Measurements from ENCODE around the gene STPG3. TPM values are rescaled to one million over a fixed set of nuclear protein-coding genes. Genes with fewer than 3 reads are reported as not detected.

STPG3 gene
- total RNA-seq, 1 donor, result not detected

GRCh38 chr9:137293094-137293481 is 42.0 kb downstream of the STPG3 start:
- no peak for TF ChIP-seq CTCF (IDR thresholded peaks at IDR 0.05; ENCODE audit: insufficient read depth, low read depth, low read length)
- no peak overlapping the region for H3K4me3 ChIP-seq (ENCODE audit: low read depth, low read length)
- DNase-seq (ENCODE audit: low read depth), result no peak

- no peak for TF ChIP-seq CTCF (IDR thresholded peaks at IDR 0.05; ENCODE audit: insufficient read depth, low read depth, low read length)
- DNase-seq (ENCODE audit: low read depth), result no peak
- peak overlapping the region; percentile 35 for H3K4me3 ChIP-seq (ENCODE audit: low read depth, low read length)
These were observed 42.5 kb downstream of the STPG3 start for GRCh38 chr9:137293482-137294090.

- peak overlapping the region; percentile 35 for H3K4me3 ChIP-seq (ENCODE audit: low read depth, low read length)
- TF ChIP-seq CTCF (IDR thresholded peaks at IDR 0.05; ENCODE audit: insufficient read depth, low read depth, low read length), result no peak
- DNase-seq (ENCODE audit: low read depth), result peak; percentile 72
These were observed 43.1 kb downstream of the STPG3 start for GRCh38 chr9:137294091-137294680.

- peak; percentile 37 for TF ChIP-seq CTCF (IDR thresholded peaks at IDR 0.05; ENCODE audit: insufficient read depth, low read depth, low read length)
- H3K4me3 ChIP-seq (ENCODE audit: low read depth, low read length), result no peak overlapping the region
- DNase-seq (ENCODE audit: low read depth), result peak; percentile 43
These were observed 43.7 kb downstream of the STPG3 start for GRCh38 chr9:137294681-137295237.

GRCh38 chr9:137295238-137295811 is 44.2 kb downstream of the STPG3 start:
- DNase-seq (ENCODE audit: low read depth), result no peak
- TF ChIP-seq CTCF (IDR thresholded peaks at IDR 0.05; ENCODE audit: insufficient read depth, low read depth, low read length), result peak; percentile 32
- H3K4me3 ChIP-seq (ENCODE audit: low read depth, low read length), result peak overlapping the region; percentile 6

- TF ChIP-seq CTCF (IDR thresholded peaks at IDR 0.05; ENCODE audit: insufficient read depth, low read depth, low read length), result no peak
- peak overlapping the region; percentile 30 for H3K4me3 ChIP-seq (ENCODE audit: low read depth, low read length)
- DNase-seq (ENCODE audit: low read depth), result no peak
These were observed 45.0 kb downstream of the STPG3 start for GRCh38 chr9:137295849-137296669.
